HG03469 (cell line): Measurements from ENCODE around the gene CALHM2.

Experiments used
- ATAC-seq: cut with Tn5 transposase; IDR thresholded peaks from one replicate; pipeline ENCODE4 v1.9.1; 2021; ENCODE audit warnings: mild to moderate bottlenecking, moderate library complexity, moderate number of reproducible peaks; ENCODE audit not compliant: unreplicated experiment

CALHM2 gene

GRCh38 chr10:103451091-103451813 lies 918 bp downstream of the CALHM2 start:
- ATAC-seq: no peak

DNA sequence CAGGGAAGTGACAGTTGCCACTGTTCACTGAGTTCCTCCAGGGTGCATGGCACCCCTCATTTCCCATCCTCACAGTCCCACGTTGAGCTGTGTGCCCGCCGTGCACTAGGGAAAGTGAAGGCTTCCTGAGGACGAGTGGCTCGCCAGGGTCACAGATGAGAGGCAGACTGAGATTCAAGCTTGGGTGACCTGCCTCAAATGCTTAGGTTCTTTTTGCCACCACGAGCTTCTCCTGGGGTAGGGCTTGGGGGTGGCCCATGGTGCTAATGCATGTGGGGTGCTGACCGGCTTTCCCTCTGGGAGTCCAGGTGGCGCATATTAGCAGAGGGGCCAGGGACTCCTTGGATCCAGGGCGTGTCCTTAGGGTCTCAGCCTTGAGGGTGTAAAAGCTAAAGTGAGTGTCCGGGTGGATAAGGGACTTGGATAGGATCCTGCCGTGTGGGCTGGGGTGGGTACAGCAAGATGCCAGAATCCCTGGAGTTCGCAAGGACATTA lies 1.9 kb downstream of the CALHM2 start:
- ATAC-seq: no peak

GRCh38 chr10:103449208-103450144 lies 2.7 kb downstream of the CALHM2 start:
- ATAC-seq: no peak

DNA sequence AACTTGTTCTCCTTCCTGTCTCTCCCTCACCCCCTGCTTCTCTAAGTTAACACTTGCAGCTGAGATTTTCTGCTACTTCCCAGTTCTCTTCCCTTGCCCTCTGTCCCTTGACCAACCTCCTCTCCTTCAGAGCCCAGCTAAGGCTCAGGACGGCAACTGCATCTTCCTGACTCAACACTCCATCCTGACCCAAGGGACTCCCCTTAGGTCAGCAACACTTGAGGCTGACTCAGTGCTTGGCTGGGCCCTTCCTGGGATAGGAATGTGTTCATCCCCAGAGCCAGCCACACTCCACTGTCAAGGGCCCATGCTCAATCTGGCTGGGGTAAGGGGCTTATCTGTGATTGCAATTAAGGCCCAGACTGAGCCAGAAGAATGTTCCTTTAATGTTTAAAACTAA lies 3.4 kb downstream of the CALHM2 start:
- ATAC-seq: no peak

GRCh38 chr10:103447187-103447586 lies 5.0 kb downstream of the CALHM2 start:
- no peak for ATAC-seq

- no peak for ATAC-seq
Measured at GRCh38 chr10:103445767-103446567, 6.2 kb downstream of the CALHM2 start.

DNA sequence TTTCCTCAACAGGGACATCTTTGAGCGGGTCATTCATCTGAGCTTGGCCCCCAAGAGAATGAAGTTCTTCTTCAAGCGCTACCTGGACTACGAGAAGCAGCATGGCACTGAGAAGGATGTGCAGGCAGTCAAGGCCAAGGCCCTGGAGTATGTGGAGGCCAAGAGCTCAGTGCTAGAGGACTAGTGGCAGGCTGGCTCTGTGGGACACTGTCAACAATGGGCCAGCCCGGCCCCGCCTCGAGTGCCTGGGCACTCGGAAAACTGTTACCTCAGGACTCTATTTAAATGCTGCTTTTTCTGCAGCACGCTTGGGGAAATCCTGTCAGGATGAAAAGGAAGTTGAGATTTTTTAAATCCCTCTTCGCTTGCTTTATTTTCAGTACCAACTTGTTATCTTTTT lies 6.8 kb downstream of the CALHM2 start:
- ATAC-seq: no peak

DNA sequence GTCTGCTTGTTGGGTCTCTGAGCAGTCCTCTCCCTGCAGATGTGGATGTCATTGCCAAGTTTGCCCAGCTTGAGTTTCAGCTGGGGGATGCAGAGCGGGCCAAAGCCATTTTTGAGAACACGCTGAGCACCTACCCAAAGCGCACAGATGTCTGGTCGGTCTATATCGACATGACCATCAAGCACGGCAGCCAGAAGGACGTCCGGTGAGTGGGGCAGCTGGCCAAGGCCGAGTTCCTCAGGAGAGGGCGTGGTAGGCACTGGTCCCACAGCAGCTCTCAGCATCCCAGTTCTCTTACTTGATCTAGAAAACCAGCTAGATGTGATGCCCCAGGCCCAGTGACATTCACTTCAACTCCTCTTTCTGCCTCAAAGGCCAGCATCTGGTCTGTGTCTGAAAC lies 7.7 kb downstream of the CALHM2 start:
- ATAC-seq: no peak

DNA sequence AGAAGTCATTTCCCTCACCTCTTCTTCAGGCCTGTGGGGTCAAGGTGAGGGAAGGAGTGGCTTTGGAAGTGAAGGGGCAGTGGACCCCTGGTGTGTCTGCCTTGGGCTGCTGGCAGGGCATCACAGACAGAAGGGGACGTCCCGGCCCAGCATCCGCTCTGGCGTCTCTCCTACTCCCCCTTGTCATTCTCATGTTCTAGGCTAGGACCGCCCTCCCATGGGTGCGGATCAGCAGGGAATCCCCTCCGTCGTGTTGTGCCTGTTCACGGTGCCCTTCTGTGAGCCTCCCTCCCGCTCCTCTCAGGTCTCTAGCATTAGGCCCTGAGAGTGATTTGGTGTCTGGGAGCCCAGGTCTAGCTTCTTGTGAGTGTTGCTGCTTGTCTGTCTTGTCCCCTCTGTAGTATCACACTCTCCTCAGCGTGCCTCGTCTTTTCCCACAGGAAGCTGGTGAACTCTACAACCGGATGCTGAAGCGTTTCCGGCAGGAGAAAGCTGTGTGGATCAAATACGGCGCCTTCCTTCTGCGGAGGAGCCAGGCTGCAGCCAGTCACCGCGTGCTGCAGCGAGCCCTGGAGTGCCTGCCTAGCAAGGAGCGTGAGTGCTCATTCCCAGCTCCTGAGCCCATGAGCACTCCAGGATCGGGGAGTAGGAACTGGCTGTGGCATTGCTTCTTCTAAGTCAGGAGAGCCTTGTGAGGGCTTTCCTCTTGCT lies 8.5 kb downstream of the CALHM2 start:
- no peak for ATAC-seq

DNA sequence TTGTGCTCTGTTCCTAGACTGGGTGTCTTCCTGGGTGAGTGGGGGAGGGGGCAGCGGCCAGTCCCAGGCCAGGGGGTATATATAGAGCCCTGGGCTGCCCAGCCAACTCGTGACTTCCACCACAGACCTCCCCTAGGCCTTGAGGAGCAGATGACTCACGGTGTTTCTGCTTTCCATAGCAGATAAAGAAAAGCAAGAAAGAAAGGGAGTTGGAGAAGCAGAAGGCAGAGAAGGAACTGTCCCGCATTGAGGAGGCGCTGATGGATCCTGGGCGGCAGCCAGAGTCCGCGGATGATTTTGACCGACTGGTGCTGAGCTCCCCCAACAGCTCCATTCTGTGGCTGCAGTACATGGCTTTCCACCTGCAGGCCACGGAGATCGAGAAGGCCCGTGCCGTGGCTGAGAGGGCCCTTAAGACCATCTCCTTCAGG lies 10.1 kb downstream of the CALHM2 start:
- no peak for ATAC-seq

- ATAC-seq: no peak
Measured at GRCh38 chr10:103441611-103442010, 10.6 kb downstream of the CALHM2 start.

GRCh38 chr10:103441206-103441605 lies 11.0 kb downstream of the CALHM2 start:
- ATAC-seq: no peak

DNA sequence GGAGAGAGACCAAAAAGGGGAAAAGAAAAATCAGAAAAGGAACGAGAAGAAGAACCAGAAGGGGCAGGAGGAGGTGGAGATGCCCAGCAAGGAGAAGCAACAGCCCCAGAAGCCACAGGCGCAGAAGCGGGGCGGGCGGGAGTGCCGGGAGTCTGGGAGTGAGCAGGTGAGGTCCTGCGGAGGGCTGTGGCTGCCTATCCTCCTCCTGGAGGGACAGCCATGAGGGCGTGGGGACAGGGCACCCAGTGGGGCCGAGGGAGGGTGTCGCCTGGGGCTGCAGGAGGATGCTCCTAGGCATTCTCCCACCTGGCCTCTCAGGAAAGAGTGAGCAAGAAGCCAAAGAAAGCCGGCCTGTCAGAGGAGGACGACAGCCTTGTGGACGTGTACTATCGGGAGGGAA lies 11.8 kb downstream of the CALHM2 start:
- ATAC-seq: no peak

DNA sequence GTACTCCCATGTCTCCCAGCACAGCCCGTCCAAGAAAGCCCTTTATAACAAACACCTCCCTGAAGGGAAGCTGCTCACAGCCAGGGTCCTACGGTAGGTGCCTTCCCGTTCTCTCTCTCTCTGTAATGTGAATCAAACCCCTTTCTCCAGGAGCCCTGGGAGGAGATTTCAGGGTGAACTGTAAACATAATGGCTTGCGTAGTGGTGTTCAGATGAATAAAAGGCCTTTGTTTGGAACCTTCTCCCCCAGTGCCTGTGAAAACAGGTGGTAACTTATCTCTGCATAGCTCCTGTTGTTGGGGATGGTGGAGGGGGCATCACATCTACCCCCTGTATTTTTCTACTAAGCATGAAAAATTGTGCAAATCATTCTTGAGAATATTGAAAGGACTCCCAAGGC lies 12.4 kb downstream of the CALHM2 start:
- ATAC-seq: no peak

GRCh38 chr10:103433858-103434257 lies 18.3 kb downstream of the CALHM2 start:
- ATAC-seq: no peak

DNA sequence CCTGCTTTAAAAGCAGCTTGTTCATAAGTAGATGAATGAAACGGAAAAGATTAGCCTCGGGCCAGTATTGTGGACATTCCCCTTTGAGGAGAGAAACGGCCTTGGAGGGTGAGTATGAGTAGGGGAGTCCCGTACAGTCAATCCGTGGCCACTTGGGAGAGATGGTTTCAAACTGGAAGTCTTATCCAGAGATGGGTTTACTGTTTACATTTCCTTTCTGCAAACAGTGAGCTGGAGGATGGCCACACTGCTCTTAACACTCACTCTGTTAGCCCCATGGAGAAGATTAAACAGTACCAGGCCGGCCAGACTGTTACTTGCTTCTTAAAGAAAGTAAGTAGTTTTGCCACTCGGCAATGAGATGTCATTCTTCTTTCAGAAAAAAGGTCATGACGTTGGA lies 20.3 kb downstream of the CALHM2 start:
- no peak for ATAC-seq

DNA sequence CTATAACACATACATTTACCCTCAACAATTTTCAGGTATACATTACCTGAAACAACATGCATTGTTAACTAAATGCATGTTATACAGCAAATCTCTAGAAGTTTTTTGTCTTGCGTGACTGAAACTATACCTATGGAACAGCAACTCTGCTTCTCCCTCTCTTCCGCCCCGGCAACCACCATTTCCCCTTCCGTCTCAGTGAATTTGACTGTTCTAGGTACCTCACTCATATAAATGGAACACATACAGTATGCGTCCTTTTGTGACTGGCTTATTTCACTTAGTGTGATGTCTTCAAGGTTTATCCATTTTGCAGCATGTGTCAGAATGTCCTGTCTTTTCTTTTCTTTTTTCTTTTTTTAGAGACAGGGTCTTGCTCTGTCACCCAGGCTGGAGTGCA lies 22.5 kb downstream of the CALHM2 start:
- no peak for ATAC-seq

DNA sequence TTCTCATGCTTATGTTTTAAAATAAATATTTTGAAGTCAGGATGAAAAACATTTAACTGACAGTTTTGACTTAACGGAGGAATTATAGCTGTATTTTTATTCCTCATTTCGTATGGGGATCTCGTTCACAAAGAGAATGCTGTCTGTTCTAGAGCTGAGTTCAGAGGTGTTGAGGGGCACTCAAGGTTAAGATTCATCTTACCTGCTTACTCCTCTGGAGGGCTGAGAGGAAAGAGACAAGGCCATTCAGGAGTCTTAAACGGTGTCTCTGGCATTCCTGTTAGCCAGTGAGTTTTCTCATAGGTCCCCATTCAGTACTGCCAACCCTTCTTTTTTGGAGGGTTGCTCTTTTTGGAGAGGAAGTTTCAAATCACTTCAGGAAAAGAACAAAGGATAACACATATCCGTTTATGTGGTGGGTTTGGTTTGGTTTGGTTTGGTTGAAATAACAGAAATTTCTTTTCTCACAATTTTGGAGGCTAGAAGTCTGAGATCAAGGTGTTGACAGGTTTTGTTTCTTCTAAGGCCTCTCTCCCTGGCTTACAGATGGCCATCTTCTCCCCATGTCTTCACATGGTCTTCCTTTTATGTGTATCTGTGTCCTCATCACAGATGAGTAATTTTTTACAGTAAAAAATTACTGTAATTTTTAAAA lies 23.1 kb downstream of the CALHM2 start:
- no peak for ATAC-seq

DNA sequence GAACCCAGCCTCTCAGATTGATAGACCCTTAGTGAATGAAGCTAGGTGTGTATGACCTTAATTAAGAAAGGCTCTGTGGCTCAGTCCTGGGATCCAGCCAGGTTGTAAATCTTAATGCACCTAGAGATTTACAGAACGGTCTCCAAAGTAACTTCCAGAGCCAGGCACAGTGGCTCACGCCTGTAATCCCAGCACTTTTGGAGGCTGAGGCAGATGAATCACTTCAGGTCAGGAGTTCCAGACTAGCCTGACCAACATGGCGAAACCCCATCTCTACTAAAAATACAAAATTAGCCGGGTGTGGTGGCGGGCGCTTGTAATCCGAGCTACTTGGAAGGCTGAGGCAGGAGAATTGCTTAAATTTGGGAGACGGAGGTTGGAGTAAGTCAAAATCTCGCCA lies 24.3 kb downstream of the CALHM2 start:
- ATAC-seq: no peak

DNA sequence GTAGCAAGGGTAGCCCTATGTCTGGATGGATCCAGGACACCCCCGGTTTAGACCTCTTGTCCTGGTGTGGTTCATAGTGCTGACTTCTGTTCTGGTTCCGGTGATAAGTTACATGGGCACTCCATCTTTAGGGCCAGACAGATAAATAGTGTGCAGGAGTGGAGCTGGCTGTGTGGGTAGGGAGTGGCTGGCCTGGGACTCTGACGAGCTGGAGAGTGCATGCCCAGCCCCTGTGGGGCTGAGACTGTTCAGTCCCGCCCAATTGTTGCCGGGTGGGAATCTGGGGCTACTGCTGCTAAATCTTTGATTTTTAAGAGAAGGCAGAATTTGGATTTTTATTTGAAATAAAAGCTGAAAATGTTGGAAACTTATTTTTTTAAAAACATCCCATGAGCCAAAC lies 28.4 kb downstream of the CALHM2 start:
- no peak for ATAC-seq
